Stimulated activated CD8-positive, alpha-beta memory T cell treated with anti-CD3 and anti-CD28 coated beads, Interleukin-15, amount 100 ng/mL, for 4 hours (primary cell): Measurements from ENCODE around the gene SIGMAR1.

Source experiments
- DNase-seq, 2 donors: peaks; one replicate each; pipeline ENCODE4 v3.0.0-alpha.2; 2020; ENCODE audit warnings: low read depth in 2 of 2

SIGMAR1 gene

DNA sequence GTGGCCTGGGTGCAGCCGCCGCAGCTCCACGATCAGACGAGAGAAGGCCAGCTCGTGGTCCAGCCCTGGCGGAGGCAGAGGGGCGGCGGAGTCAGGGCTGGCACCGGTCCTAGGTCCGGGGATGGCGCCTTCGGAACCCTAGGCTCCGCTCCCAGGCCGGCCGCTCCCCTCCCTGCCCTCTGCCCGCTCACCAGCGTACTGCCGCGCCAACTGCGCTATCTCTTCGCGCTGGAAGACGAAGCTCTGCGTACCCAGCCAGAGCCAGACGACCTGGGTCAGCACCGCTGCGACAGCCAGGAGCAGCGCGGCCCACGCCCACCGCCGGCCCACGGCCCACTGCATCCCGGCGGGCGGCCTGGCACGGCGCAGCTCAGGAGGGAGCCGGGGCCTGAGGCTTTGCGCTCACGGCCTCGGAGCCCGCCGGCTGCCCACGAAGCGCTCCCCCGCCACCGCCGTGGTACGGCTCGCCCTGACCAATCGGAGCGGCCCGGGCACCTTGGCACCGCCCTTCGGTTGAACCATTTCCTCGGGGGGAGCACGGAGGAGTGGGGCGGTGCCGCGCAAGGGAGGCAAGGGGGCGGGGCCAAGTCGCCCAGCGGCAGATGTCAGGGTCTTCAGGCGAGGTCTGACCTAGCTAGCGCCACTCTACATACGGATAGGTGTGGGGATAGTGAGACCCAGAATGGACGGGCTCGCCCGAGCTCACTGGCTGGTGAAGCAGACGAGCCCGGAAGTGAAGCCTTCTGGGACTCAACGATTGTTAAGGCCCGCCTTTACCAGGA is at the start of gene SIGMAR1:
SIGMAR1 (minus strand) TSS at position 432 of the 782 bp plus-strand sequence; CDS start at position 342, 90 bp downstream.
- peak; percentile 88 to 89 for DNase-seq

DNA sequence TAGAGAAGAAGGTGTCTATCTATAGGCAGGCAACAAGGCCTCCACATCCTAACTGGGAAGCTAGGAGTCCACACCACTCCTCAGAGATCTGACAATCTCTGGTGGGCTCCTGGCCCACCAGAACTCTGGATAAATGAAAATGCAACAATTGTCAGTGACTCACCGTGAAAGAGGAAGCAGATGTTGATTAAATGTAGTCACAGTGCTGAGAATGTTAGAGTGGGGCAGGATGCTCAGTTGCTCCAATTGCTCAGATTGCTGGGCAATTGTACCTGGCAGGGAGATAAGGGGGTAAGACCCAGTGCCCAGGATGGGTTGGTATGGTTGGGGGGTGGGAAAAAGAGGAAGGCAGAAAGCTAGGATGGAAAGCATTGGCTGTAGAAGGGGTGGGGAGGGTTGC is 49.1 kb upstream of the SIGMAR1 start:
- no peak for DNase-seq

DNA sequence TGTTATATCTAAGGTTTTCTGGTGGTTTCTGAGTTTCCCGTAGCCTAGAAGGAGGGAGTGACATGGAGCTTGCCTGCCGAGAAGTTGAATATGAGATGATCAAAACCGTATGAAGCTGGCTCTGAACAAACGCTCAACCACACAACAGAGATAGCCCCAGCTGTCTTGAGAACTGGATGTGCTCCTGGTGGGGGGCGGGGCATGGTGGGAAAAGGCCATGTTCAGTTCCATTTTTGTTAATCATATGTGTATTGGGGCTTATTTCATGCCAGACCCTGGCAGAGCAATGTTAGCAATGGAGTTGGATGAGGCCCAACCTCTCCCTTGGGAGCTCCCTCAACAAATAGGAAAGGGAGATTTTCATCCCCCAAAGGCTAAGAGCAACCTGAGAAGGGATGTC is 48.6 kb upstream of the SIGMAR1 start:
- DNase-seq = no peak

GRCh38 chr9:34685591-34685990 is 48.0 kb upstream of the SIGMAR1 start:
- no peak for DNase-seq

DNA sequence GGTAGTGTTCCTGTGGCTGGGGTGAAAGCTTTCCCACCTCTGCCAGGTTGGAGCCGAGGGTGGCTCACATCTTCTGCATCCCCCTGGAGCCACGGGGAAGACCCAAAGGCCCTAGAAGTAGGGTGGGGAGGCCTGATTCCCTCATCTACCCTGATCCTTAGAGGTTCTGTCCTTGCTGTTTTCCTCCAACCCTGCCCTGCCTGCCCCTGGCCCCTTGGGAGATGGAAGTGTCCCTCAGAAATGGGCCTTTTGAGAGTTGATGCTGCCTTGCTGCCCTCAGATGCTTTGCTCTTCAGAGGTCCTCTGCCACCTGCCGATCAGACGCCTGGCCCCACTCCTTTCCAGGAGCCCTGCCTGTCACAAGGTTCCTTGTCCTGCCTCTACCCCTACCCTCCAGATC is 47.2 kb upstream of the SIGMAR1 start:
- DNase-seq = no peak

DNA sequence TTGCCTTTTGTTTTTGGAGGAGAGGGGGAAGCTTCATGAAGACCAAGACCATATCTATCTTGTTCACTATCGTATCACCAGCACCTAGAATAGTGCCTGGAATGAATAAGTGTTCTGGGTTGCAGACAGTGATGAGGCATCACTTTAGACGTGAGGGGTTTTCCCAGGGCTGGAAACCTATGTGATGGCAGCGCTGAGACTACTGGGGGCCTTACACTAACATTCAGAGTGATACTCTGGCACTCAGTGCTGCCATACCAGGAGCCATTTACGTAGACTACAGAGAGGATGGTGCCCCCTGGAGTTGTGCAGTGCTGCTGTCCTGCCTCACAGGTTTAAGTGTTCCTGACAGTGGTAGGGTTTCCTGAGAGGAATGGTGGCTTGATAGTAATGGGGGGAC is 46.6 kb upstream of the SIGMAR1 start:
- DNase-seq = no peak

DNA sequence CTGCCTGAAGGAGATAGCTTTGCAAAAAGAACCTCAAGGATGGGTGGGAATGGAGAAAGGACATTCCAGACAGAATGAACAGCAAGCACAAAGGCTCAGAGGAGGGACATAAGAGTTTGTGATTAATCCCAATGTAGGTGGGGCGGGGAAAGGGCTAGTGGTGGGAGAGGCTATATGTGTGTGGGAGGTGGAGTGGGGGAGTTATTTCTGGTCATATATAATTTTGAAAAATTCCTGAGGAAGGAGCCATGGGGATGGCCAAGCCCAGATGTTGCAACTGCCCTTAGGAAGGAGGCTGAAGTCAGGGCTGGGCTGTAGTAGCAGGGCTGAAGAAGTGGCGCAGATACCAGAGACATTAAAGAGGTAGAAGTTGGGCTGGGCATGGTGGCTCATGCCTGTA is 38.3 kb upstream of the SIGMAR1 start:
- DNase-seq = no peak

GRCh38 chr9:34675048-34675714 is 37.6 kb upstream of the SIGMAR1 start:
- peak in 1 of 2 donors; percentile 26 for DNase-seq

DNA sequence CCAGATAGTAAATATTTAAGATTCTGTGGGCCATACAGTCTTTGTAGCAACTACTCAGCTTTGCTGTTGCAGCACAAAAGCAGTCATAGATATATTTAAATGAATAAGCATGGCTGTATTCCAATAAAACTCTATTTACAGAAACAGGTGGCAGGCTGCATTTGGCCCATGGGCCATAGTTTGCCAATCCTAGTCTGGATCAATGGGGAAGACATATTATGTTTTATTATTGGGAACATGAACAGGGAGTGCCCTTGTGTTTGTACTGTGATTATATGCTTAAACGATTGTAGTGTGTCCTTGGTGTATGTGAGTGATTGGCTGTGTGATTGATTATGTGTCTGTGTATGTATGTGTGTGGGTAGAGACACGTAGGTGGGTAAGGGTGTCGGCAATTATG is 36.9 kb upstream of the SIGMAR1 start:
- no peak for DNase-seq

DNA sequence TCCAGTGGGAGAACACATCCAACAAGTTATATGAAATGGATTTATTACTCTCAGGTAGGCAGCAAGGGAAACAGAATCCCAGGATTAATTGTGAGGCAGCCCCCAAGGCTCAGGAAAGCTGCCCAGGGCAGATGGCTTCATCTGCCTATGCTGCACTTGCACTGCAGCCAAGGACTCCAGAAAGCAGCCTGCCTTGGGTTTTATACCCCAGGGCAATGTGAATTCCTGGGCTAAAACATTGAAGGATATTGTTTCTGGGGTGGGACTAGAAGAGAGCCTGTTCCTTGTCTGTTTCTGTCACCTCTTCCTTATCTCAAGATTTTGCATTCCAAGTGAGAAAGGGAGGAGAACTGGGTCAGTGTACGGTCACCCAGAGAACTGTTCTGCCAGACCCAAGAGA is 33.7 kb upstream of the SIGMAR1 start:
- DNase-seq = no peak

GRCh38 chr9:34669809-34670562 is 32.4 kb upstream of the SIGMAR1 start:
- no peak for DNase-seq

- peak; percentile 70 to 80 for DNase-seq
These were observed 28.0 kb upstream of the SIGMAR1 start for GRCh38 chr9:34665381-34666250.

DNA sequence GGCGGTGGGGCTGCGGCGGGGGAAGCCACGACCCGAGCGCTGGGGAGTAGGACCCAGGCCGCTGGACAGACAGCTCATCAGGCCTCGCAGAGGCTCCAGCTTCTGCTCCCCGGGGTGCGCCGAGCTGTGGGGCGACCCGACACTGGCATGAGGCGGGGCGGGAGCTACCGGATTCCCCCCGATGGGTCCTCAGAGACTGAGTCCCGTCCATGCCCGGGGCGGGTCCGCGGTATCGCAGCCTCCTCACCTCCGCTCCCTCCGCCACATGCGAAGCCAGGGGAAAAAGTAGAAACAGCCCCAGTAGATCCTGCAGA is 27.4 kb upstream of the SIGMAR1 start:
- no peak for DNase-seq

DNA sequence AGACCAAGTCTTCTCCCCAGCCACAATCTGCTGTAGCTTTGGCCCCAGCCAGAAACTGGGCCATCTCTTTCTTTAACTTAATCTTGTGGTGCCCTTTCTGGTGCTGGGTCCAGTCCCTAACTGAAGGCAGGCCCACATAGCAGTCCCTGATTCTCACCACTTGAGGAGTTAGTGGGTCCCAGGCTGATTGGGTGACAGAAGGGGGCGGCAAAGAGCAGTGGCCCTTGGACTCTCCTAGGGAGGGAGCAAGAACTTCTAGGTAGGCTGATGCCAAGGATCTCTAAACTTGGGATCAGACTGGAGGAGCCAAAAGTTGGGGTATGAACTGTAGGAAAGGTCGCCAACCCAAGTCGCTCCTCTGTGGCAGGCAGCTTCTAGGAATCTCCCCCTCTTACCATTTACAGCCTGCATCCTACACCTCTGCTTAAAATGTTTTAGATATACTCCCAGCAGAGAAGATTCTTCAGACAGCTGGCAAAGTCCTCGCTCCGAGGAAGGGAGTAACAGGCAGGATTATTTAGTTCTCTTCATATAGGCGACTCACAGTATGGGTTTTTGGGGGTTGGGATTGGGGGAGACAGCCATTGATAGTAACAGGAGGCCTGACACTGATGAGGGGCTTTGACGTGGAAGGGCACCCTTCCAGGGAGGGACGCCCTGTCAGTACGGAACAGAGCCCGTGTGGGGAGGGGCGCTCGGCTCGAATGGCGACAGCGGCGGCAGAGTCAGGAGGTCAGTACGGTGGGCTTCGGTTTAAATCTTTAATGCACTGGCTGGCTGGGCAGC is 26.9 kb upstream of the SIGMAR1 start:
- DNase-seq = peak in 1 of 2 donors; percentile 55

DNA sequence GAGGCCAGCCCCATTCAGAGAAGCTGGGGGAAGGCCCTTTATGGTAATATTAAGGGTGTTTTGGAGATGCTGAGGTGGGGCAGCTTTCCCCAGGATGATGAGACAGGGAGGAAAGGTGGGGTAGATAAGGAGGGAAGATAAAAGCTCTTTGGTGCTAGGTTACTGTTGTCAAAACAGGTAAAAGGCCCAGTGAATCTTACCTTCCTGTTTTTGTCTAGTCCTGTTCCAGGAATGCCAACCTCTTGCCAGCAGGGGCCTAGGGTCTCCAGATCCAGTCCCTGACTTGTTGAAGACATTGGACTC is 25.7 kb upstream of the SIGMAR1 start:
- DNase-seq = no peak

DNA sequence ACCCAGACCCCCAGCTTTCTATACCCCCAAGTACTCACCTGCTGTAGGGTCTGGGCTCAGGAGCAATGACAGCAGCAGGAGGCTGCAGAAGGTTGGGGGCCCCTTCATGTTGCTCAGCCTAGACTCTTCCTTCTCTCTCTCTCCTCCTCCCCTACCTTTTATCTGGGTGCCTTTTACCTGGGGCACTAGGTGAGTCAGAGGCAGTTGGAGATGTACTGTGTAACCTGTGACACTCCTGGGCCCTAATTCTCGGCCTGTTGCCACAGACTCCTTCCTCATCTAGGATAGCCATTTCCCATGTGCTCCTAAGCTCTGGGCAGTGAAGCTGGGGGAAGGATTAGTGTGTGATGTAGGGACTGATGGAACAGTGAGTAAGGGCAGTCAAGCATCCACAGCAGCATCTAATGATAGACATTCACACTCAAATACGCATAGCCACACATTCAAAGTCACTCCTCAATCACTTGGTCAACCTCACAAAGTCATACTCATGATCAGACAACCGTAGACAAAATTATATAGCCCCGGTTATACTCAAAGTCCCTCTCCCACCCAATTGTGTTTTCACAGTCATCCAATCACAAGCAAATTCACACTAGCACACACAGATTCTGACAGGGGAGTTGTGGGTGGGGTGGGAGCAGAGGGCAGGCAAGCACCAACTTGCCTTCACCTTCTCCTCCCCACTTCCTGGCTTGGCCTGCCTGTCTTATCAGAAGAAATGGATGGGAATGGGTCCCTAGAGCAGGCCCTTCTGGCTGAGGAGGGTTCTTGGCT is 25.1 kb upstream of the SIGMAR1 start, which contains the start of gene CCL27:
CCL27 (minus strand) TSS at position 132 of the 777 bp plus-strand sequence; CDS start at position 108, 24 bp downstream.
- DNase-seq = no peak

DNA sequence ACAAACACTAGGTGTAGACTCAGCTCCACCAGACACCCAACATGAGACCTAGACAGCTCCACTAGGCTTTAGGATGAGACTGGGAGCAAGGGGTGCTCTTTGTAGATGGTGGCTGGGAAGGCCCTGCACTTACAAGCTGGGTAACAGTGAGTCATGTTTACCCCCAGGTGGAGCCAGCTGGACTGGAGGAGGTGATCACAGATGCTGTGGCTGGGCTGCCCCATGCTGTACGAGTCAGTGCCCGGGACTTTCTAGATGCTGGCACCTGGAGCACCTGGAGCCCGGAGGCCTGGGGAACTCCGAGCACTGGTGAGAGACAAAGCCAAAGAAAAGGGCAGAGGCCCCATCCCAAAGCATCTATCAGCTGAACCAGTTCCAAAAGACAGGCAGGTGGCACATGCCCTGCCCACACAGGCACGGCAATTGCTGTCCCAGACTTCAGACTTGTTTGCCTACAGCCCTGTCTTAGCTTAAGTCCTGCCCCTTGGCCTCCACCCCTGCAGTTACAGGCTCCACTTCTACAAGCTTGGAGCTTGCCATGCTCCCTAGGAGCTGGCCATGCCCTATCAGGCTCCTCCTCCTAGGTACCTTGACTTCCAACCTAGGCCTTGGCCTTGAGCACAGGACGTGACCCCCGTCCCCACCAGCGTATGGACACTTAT is 22.1 kb upstream of the SIGMAR1 start:
- DNase-seq = no peak

DNA sequence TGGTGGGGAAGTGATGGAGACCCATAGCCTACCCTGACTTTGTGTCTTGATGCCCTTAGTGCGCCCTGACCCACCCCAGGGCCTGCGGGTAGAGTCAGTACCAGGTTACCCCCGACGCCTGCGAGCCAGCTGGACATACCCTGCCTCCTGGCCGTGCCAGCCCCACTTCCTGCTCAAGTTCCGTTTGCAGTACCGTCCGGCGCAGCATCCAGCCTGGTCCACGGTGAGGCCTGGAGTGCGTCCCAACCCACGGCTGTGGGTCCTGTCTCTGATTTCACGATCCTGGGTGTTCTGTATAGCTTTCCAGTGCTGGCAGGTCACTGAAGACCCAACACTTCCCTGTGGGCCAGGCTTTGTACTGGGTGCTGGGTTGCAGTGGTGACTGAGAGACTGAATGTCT is 20.9 kb upstream of the SIGMAR1 start:
- no peak for DNase-seq

DNA sequence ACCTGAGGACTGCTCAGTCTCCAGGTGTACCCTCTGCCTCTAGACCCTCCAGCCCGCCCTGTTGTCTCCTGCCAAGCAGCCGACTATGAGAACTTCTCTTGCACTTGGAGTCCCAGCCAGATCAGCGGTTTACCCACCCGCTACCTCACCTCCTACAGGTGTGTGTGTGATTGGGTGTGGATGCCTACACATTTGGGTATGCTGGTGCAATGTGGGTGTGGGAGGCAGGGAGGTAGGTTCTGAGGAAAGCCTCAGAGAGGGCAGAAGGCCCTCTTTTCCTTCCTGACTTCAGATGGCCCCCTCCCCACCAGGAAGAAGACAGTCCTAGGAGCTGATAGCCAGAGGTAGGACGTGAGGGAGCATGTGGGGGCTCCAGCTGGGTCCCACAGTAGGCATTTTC is 19.4 kb upstream of the SIGMAR1 start:
- no peak for DNase-seq

DNA sequence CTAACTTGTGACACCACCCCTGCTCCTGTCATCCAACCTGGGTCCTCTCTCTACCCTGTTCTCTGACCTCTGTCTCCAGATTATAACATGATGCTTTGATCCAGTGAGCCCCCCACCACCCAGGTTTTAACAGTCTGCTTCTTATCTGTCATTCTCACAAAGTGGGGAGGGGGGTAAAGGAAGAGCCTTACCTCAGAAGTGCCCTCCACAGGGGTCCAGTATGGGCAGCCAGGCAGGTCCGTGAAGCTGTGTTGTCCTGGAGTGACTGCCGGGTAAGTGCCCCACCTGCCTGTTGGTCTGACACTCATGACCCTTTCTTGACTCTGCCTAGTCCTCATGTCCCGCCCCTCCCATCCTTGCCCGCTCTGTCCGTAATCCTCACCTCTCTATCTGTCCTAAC is 17.8 kb upstream of the SIGMAR1 start:
- DNase-seq = no peak
